T47D (cell line): Measurements from ENCODE around the gene LIM2.

ENCODE experiments used
- DNase-seq, 2 experiments: peaks; one replicate each; pipeline versions ENCODE4 v3.0.0 to v3.0.0-alpha.2; 2011 to 2012; ENCODE audit warnings: low read depth in 1 of 2, low spot score in 1 of 2
- JUND ChIP-seq: IDR thresholded peaks from 2 replicates; pipeline ENCODE4 v1.6.1; 2012; ENCODE audit warnings: low read depth
- in situ Hi-C: cut with HindIII; loops from 2 replicates; pipeline ENCODE4 v1.10.0; 2016; ENCODE audit warnings: low sequenced_read_pairs, low pct_unique_long_range_greater_than_20kb

The LIM2 gene

DNA sequence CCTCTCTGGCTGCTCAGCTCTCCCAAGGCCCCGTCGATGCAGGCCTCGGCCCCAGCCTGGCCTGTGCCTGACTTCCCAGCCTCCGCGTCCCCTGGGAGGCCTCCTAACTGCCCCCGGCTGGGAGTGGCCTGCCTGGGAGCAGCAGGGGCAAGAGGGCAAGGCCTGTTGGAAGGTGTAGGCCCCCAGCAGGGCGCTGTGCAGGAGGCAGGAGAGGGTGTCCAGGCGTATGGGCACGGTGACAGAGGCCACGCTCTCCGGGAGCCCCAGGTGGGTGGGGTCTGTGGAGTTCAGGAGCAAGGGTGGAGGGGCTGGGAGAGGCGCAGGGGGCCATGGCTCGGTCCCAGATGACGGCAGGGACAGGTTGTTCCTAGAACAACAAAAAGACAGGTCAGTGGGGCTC, 1.4 kb upstream of the LIM2 start:
- in situ Hi-C loops = no loop called here
- TF ChIP-seq JUND = no peak
- no peak for DNase-seq

- in situ Hi-C loops = no loop called here
- TF ChIP-seq JUND = no peak
- DNase-seq = no peak
These were observed 773 bp downstream of the LIM2 start for GRCh38 chr19:51386882-51387520.

DNA sequence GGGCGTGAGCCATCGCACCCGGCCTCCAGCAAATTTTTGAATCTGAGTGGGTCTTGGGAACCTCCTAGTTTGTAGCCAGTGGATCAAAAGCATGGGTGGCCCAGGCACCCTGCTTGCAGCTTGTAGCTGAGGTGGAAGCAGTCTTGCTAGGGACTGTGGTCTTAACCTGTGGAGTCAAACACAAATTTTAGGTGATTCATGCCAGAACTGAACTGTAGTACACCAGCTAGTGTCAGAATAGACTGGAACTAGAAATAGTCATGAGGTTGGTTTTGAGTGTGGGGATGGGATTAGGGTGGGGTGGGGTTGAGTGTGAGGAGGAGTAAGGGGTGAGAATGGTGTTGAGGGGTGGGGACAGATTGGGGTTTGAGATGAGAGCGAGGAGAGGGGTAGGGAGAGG, 5.8 kb downstream of the LIM2 start:
- in situ Hi-C loops = no loop called here
- DNase-seq = no peak
- TF ChIP-seq JUND = no peak

- TF ChIP-seq JUND = no peak
- in situ Hi-C loops = no loop called here
- DNase-seq = no peak
These were observed 7.4 kb downstream of the LIM2 start for GRCh38 chr19:51380379-51380778.

DNA sequence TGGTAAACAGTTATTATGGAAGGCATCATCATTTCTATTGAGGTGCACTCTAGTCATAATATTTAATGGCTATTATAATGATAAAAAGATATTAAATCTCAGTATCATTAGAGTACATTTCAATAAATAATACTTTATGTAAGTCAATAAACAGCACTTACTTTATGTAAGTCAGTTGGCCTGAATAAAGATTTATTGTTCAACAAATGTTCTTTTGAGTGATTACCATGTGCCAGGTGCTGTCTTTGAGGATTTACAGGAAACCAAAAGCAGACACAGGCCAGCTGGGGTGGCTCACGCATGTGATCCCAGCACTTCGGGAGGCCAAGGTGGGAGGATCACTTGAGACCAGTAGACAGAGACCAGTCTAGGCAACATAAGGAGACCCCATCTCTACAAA, 10.4 kb downstream of the LIM2 start:
- DNase-seq = no peak
- in situ Hi-C loops = no loop called here
- TF ChIP-seq JUND = no peak

GRCh38 chr19:51375504-51376221, 12.1 kb downstream of the LIM2 start:
- TF ChIP-seq JUND = no peak
- DNase-seq = no peak
- in situ Hi-C loops = no loop called here

GRCh38 chr19:51372649-51373504, 14.9 kb downstream of the LIM2 start, which contains the start of gene NKG7:
TSS of gene NKG7 (minus strand) at chr19:51372654. CDS start at chr19:51372535, 119 bp downstream.
- in situ Hi-C loops = no loop called here
- no peak for TF ChIP-seq JUND
- DNase-seq = no peak

- DNase-seq = no peak
- no peak for TF ChIP-seq JUND
- in situ Hi-C loops = no loop called here
These were observed 15.6 kb downstream of the LIM2 start for GRCh38 chr19:51372021-51372648.

GRCh38 chr19:51371186-51371690, 16.5 kb downstream of the LIM2 start:
- no peak for DNase-seq
- no peak for TF ChIP-seq JUND
- in situ Hi-C loops = no loop called here

DNA sequence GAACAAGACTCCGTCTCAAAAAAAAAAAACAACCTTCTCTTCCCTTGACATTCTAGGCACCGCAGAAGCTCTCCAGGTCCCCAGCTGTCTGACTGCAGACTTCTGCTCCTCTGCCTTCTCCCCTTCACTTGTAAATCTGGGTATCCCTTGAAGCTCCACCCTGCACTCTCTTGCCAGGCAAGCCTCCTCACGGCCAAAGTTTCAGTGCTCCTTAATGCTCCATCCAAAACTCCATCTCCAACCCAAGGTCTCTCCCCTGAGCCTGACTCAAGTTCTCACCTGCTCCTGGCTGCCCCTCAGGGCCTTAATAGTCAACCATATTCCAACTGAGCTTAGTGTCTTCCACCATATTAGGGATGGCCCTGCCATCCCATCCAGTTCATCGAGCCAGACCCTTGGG, 17.5 kb downstream of the LIM2 start:
- in situ Hi-C loops = no loop called here
- no peak for TF ChIP-seq JUND
- DNase-seq = no peak

DNA sequence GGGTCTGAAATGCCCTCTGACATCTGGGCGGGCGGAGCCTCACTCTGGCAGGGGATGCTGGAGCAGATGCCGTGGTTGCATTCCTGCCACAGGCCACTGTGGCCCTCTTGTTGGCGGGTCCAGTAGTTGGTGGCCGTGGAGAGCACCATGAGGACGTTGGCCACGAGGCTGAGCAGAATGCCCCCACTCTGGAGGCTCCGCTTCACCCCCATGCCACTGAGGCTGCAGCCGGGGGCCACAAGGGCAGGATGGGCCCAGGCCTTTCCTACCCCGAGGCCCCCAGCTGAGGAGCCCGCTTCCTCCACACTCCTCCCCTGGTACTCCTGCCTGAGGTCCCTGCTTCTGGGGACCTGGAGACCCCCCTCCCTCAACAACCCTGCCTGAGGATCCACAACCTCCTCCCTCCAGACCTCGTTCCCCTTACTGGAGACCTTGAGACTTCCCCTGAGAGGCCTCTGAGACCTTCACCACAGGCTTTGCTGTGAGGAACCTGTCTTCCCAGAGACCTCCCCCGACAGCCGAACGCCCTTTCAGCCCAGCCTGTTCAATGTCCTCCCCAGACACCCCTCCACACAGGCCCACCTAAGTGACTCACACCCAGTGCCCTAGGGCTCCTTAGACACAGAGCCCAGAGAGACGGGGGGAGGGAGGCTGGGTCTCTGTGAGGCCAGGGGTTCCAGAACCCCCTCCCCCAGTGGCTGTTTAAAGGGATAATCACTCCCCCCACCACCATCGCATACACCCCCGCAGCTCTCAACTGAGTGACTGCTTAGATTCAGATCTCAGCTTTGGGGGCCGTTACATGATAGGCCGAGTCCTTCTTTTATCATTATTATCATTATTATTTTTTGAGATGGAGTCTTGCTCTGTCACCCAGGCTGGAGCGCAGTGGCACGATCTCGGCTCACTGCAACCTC, 19.1 kb downstream of the LIM2 start, which contains the start of gene CLDND2:
Gene CLDND2, minus strand, starts transcription at position 638 of the 917 bp plus-strand sequence. Its CDS starts 426 bp downstream, at position 212.
- in situ Hi-C loops = no loop called here
- DNase-seq = no peak
- TF ChIP-seq JUND = no peak
